HL-60 (cell line): ENCODE results near the gene HEPH.

ENCODE experiments used
- CTCF ChIP-seq: IDR thresholded peaks from one replicate; pipeline ENCODE4 v1.5.1; 2011; ENCODE audit warnings: low read length, control low read depth, inconsistent platforms; ENCODE audit not compliant: insufficient read depth
- SPI1 ChIP-seq: IDR thresholded peaks from 2 replicates; pipeline ENCODE4 v1.6.1; 2012; ENCODE audit warnings: low read depth, mild to moderate bottlenecking, borderline replicate concordance
- TF ChIP-seq, protein P1 (sequence below): IDR thresholded peaks from 2 replicates; pipeline ENCODE4 v1.6.1; 2012; ENCODE audit warnings: low read depth; ENCODE audit not compliant: insufficient replicate concordance

DNA sequence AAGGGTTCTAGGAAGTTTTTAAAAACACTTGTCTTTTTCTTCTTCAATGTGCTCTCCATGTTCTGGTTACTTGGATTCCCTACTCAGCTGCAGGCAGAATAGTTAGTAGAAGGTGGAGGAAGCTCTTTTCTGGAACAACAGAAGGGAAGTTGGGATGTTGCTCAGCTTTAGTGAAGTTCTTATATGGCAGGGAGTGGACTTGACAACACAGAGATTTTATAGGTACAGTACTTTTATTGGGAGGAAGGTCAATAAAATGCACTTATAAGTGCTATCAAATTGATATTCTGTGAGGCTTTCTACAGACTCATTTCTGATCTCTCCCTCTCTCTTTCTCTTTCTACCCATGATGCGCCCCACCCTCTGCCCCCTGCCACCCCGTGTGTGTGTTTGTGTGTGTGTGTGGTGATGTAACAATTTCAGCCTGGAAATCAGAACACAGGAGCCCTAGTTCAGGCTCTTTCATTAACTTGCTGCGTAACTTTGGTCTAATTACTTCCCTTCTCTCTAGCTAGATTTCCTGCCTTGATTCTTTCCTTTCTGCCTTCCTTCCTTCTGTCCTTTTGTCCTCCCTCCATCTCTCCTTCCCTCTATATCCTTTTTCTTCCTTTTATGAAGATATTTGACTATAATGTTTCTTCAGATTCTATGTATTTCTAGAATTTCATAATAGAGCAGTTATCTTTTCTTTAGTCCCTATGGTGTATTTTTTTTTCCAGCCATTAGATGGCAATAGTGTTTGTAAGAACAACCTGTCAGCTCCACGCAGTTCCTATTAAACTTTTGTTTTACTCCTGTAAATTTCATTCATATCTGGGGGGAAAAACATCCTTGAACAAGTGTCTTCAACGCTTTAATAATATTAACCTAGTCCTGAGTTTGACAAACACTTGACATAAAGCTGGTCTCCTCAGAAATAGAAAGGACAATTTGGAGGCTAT is 37.1 kb downstream of the HEPH start:
- TF ChIP-seq, protein P1, sequence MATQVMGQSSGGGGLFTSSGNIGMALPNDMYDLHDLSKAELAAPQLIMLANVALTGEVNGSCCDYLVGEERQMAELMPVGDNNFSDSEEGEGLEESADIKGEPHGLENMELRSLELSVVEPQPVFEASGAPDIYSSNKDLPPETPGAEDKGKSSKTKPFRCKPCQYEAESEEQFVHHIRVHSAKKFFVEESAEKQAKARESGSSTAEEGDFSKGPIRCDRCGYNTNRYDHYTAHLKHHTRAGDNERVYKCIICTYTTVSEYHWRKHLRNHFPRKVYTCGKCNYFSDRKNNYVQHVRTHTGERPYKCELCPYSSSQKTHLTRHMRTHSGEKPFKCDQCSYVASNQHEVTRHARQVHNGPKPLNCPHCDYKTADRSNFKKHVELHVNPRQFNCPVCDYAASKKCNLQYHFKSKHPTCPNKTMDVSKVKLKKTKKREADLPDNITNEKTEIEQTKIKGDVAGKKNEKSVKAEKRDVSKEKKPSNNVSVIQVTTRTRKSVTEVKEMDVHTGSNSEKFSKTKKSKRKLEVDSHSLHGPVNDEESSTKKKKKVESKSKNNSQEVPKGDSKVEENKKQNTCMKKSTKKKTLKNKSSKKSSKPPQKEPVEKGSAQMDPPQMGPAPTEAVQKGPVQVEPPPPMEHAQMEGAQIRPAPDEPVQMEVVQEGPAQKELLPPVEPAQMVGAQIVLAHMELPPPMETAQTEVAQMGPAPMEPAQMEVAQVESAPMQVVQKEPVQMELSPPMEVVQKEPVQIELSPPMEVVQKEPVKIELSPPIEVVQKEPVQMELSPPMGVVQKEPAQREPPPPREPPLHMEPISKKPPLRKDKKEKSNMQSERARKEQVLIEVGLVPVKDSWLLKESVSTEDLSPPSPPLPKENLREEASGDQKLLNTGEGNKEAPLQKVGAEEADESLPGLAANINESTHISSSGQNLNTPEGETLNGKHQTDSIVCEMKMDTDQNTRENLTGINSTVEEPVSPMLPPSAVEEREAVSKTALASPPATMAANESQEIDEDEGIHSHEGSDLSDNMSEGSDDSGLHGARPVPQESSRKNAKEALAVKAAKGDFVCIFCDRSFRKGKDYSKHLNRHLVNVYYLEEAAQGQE: no peak
- no peak for TF ChIP-seq CTCF
- TF ChIP-seq SPI1: no peak
